ENCODE data around the gene REEP6.

GRCh38 chr19:1467490-1468273, 23.3 kb upstream of the REEP6 start:
- TF ChIP-seq POLR2AphosphoS5 (IDR thresholded peaks at IDR 0.05), result no peak
- TF ChIP-seq, protein P1, sequence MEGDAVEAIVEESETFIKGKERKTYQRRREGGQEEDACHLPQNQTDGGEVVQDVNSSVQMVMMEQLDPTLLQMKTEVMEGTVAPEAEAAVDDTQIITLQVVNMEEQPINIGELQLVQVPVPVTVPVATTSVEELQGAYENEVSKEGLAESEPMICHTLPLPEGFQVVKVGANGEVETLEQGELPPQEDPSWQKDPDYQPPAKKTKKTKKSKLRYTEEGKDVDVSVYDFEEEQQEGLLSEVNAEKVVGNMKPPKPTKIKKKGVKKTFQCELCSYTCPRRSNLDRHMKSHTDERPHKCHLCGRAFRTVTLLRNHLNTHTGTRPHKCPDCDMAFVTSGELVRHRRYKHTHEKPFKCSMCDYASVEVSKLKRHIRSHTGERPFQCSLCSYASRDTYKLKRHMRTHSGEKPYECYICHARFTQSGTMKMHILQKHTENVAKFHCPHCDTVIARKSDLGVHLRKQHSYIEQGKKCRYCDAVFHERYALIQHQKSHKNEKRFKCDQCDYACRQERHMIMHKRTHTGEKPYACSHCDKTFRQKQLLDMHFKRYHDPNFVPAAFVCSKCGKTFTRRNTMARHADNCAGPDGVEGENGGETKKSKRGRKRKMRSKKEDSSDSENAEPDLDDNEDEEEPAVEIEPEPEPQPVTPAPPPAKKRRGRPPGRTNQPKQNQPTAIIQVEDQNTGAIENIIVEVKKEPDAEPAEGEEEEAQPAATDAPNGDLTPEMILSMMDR (IDR thresholded peaks at IDR 0.05), result no peak
